Measurements from ENCODE around the gene ARHGAP15.

Gene ARHGAP15

GRCh38 chr2:143519521-143519920 is 390.3 kb downstream of the ARHGAP15 start:
- Histone ChIP-seq H2AFZ (ENCODE audit: low read length) (no peak overlapping the region), H3K9me2 (replicated peaks; ENCODE audit: insufficient read depth, low read length) (no peaks in the 10 kb centered on the region), H3K4me3 (ENCODE audit: low read length) (no peak overlapping the region), H3K27ac (ENCODE audit: low read length) (no peak overlapping the region), H3K27me3 (replicated peaks; ENCODE audit: insufficient read depth, low read length) (no peaks in the 10 kb centered on the region), H3K79me2 (ENCODE audit: low read length) (no peaks in the 10 kb centered on the region), H4K20me1 (ENCODE audit: insufficient read depth, low read length) (no peaks in the 10 kb centered on the region), H3K4me1 (ENCODE audit: low read length) (no peaks in the 10 kb centered on the region), H3K9ac (ENCODE audit: low read length) (no peak overlapping the region), H3K36me3 (replicated peaks; ENCODE audit: insufficient read depth, low read length) (no peaks in the 10 kb centered on the region), H3K9me3 (replicated peaks; ENCODE audit: insufficient read depth, low read length) (no peaks in the 10 kb centered on the region), H3F3A (ENCODE audit: insufficient read depth, low read length) (no peaks in the 10 kb centered on the region), H3K4me2 (ENCODE audit: low read depth, low read length) (no peak overlapping the region)
- no peak for TF ChIP-seq EZH2 (optimal IDR thresholded peaks at IDR 0.05; ENCODE audit: low read depth, low read length)
- no peak for TF ChIP-seq EZH2phosphoT487 (IDR thresholded peaks at IDR 0.05; ENCODE audit: low read length)
- TF ChIP-seq CTCF (IDR thresholded peaks at IDR 0.05; ENCODE audit: low read length) = no peak
- no peak for DNase-seq

- no peaks in the 10 kb centered on the region for H3K9me3 ChIP-seq (replicated peaks; ENCODE audit: insufficient read depth, low read length)
- H3K4me3 ChIP-seq (ENCODE audit: low read length) = no peak overlapping the region
- no peaks in the 10 kb centered on the region for H3K79me2 ChIP-seq (ENCODE audit: low read length)
- no peak overlapping the region; the same call in 1 of the 2 replicates for H3K27ac ChIP-seq (ENCODE audit: low read length)
- no peaks in the 10 kb centered on the region for H3K36me3 ChIP-seq (replicated peaks; ENCODE audit: insufficient read depth, low read length)
- no peaks in the 10 kb centered on the region for H3F3A ChIP-seq (ENCODE audit: insufficient read depth, low read length)
- no peak overlapping the region for H3K4me2 ChIP-seq (ENCODE audit: low read depth, low read length)
- no peaks in the 10 kb centered on the region for H3K27me3 ChIP-seq (replicated peaks; ENCODE audit: insufficient read depth, low read length)
- no peak overlapping the region for H3K9ac ChIP-seq (ENCODE audit: low read length)
- H4K20me1 ChIP-seq (ENCODE audit: insufficient read depth, low read length) = no peaks in the 10 kb centered on the region
- H2AFZ ChIP-seq (ENCODE audit: low read length) = no peak overlapping the region
- DNase-seq = no peak
- TF ChIP-seq EZH2 (optimal IDR thresholded peaks at IDR 0.05; ENCODE audit: low read depth, low read length) (no peak), EZH2phosphoT487 (IDR thresholded peaks at IDR 0.05; ENCODE audit: low read length) (no peak)
- H3K4me1 ChIP-seq (ENCODE audit: low read length) = no peaks in the 10 kb centered on the region
- no peaks in the 10 kb centered on the region for H3K9me2 ChIP-seq (replicated peaks; ENCODE audit: insufficient read depth, low read length)
These were observed 392.2 kb downstream of the ARHGAP15 start for GRCh38 chr2:143521396-143521795.

GRCh38 chr2:143522699-143523098 is 393.5 kb downstream of the ARHGAP15 start:
- TF ChIP-seq CTCF (IDR thresholded peaks at IDR 0.05; ENCODE audit: low read length) (no peak), EZH2phosphoT487 (IDR thresholded peaks at IDR 0.05; ENCODE audit: low read length) (no peak), EZH2 (optimal IDR thresholded peaks at IDR 0.05; ENCODE audit: low read depth, low read length) (no peak)
- Histone ChIP-seq H3K9me2 (replicated peaks; ENCODE audit: insufficient read depth, low read length) (no peaks in the 10 kb centered on the region), H2AFZ (ENCODE audit: low read length) (no peak overlapping the region), H3K36me3 (replicated peaks; ENCODE audit: insufficient read depth, low read length) (no peaks in the 10 kb centered on the region), H3K9ac (ENCODE audit: low read length) (no peak overlapping the region), H3K27ac (ENCODE audit: low read length) (no peak overlapping the region), H3F3A (ENCODE audit: insufficient read depth, low read length) (no peaks in the 10 kb centered on the region), H3K4me1 (ENCODE audit: low read length) (no peaks in the 10 kb centered on the region), H3K4me3 (ENCODE audit: low read length) (no peak overlapping the region), H3K79me2 (ENCODE audit: low read length) (no peaks in the 10 kb centered on the region), H3K27me3 (replicated peaks; ENCODE audit: insufficient read depth, low read length) (no peaks in the 10 kb centered on the region), H3K9me3 (replicated peaks; ENCODE audit: insufficient read depth, low read length) (no peaks in the 10 kb centered on the region), H4K20me1 (ENCODE audit: insufficient read depth, low read length) (no peaks in the 10 kb centered on the region), H3K4me2 (ENCODE audit: low read depth, low read length) (no peak overlapping the region)
- no peak for DNase-seq

- Histone ChIP-seq H3K36me3 (replicated peaks; ENCODE audit: insufficient read depth, low read length) (no peaks in the 10 kb centered on the region), H4K20me1 (ENCODE audit: insufficient read depth, low read length) (no peaks in the 10 kb centered on the region), H3K4me2 (ENCODE audit: low read depth, low read length) (no peak overlapping the region), H3K79me2 (ENCODE audit: low read length) (no peaks in the 10 kb centered on the region), H3K4me3 (ENCODE audit: low read length) (no peak overlapping the region), H3K27me3 (replicated peaks; ENCODE audit: insufficient read depth, low read length) (no peaks in the 10 kb centered on the region), H2AFZ (ENCODE audit: low read length) (no peak overlapping the region), H3K9me3 (replicated peaks; ENCODE audit: insufficient read depth, low read length) (no peaks in the 10 kb centered on the region), H3K4me1 (ENCODE audit: low read length) (no peaks in the 10 kb centered on the region), H3K27ac (ENCODE audit: low read length) (no peak overlapping the region), H3F3A (ENCODE audit: insufficient read depth, low read length) (no peaks in the 10 kb centered on the region), H3K9me2 (replicated peaks; ENCODE audit: insufficient read depth, low read length) (no peaks in the 10 kb centered on the region), H3K9ac (ENCODE audit: low read length) (no peak overlapping the region)
- TF ChIP-seq CTCF (IDR thresholded peaks at IDR 0.05; ENCODE audit: low read length) (no peak), EZH2phosphoT487 (IDR thresholded peaks at IDR 0.05; ENCODE audit: low read length) (no peak), EZH2 (optimal IDR thresholded peaks at IDR 0.05; ENCODE audit: low read depth, low read length) (no peak)
- DNase-seq = no peak
These were observed 394.9 kb downstream of the ARHGAP15 start for GRCh38 chr2:143524119-143524553.

Data from MM.1S (cell line).